GM21619 (cell line): ENCODE data around the gene COL25A1.

ENCODE experiments used
- ATAC-seq: cut with Tn5 transposase; IDR thresholded peaks from one replicate; pipeline ENCODE4 v1.9.1; 2021; ENCODE audit not compliant: unreplicated experiment

Gene COL25A1

DNA sequence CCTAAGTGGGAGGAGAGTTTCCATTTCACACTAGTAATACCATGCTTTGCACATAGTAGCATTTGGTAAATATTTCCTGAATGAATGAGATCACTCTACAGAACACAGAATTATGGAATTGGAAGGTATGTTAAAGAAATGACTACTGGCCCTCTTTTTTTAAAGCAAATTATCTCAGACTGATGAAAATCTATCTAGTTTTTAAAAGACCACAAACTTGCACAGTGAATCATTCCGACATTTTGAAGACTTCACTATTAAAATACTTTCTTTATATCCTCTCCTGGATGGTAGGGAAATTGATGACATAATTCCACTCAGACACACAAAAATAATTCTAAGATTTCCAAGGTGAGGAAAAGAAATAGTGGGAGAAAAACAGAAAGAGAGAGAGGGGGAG, 471.2 kb downstream of the COL25A1 start:
- ATAC-seq: no peak

DNA sequence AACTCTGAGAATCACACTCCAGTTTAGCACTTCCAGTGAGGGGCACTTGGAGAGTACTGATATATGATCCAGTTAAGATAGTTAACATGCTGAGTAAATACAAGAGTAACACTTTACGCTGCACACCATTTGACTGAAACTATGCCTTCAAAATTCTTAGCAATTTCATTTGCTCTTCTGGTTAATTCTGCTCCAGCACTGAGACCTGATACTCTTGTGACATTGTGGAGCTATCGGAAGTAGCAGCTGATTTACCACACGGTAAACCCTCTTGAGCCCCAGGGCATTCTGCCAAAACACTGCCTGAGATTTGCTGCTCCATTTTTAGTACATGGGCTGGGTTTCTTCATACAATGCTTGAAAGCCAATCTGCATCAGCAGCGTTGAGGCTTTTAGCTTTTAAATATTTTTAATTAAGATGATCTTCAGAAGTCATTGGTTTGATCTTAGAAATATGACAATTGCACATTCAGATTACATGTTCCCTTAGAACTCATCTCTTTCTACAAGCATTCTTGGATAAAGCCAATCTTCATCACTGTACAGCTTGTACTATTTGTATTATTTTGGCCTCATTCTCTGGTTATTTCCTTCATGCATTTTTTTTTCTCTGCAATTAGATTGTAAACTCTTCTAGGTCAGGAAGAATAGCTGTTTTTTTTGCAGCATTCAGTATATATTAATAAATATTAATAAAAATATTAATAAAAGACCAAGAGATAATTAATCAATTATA, 471.8 kb downstream of the COL25A1 start:
- ATAC-seq: peak; percentile 61

DNA sequence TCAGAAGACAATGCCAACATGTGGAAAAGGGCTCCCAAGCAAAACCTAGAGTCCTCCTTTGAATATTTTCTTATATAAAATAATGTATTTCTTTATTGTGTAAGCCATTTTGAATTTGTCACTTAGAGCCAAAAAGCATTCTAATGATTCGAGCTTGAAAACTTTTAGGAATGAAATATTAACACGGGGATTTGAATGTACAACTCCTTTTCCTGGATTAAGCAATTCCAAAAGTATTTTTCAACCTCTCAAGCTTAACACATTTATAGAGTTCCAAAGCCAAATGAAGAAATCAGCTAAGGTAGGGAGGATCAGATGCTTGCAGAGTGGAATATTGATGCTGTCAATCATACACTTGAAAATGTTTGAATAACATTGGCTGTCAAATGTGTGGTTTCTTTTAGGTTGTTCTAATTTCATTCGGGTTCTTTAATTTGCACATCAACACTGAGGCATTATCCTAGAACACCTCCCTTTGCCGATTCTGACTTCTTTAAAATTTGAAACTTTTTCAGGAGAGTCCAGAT, 472.4 kb downstream of the COL25A1 start:
- ATAC-seq: no peak

DNA sequence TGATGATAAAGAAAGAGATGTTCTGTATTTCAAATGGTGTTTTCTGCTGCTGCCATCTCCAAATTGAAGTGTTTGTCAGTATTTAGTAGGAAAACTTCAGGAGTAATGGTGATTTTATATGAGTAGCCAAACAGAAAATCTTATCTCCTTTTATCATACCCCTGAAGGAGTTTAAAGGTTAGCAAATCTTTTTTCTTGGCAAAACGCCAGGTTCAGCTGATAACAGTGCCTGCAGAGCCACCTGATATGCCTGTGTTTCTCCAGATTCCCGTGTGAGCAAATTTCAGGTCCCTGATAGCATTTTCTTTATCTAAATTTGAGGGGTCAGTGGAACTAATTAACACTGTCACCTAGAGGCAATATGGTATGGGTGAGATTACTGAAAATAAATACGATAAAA, 473.8 kb downstream of the COL25A1 start:
- ATAC-seq: no peak

DNA sequence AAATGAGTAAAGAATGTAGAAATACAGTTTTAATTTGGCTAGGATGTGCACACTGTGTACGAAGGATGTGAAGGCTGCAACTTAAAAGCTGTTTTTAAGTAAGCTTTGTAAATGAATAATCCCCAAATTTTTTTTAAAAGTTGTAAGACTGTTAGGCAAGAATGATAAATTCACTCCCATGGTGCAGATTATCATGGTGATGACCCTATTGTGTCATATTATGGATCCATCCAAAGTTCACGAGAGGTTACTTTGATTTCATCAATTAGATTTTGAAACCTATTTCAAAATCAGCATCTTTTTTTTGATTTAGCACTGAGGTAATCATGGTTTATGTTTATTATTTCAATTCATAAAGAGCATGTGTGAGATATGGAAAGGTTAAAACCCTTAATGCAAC, 476.7 kb downstream of the COL25A1 start:
- no peak for ATAC-seq

DNA sequence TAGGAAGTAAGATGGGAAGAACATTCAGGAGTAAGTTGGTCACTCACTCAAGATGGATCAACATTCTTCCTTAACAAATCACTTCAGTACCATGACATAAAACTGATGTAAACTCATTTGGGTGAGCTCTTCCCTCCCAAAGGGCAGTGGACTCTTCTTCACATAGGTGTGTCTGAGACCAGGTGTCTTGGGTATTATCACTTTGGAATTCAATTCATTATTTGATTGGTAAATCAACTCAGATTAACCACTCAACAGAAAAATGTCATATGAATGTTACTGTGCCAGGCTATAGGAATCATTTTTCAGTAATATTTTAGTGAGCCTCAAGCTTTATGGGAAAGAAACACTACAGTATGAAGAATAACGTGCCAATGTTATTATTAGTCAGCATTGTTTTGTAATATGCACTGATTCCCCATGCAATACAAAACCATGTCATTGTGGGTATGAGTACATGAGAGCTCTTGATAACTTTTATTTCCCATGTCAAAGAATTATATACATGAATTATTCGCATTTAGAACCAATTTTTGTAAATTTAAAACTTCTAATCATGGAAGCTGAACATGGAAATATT, 481.0 kb downstream of the COL25A1 start:
- ATAC-seq: no peak

DNA sequence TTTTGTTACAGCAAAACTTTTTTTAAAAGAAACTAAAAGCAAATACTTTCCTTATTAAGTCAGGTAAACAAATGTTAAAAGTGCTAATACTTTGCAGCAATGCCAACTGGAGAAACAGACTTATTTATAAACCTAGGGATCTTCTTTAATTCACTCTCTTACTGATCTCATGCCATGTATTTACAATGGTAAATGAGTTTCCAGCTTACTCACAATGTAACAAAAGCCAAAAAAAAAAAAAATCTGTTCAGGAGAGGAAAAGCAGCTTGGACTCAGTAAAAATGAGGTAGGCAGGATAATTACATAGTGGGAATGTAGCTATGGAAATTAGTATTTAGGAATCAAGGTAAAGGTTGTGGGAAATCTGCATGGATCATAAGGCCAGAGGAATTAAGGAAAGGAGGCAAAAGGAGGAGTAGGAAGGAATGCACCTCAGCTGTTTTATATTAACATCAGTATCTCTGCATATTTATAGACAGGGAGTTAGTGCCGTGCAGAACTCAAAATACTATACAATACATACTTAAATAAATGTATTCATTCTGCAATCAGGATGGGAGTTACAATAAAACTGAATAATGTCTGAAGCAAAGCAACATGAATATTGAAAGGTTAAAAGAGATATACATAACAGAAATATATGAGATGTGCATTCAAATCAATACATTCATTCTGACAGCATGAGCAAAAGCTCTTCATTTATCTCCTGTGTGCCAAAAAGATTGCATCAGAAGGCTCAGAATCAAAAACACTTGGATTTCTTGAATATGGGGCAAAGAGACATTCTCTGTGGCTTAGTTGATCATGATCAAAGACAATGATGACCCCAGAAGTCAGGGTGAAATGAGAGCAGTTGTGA, 481.7 kb downstream of the COL25A1 start:
- ATAC-seq: no peak

DNA sequence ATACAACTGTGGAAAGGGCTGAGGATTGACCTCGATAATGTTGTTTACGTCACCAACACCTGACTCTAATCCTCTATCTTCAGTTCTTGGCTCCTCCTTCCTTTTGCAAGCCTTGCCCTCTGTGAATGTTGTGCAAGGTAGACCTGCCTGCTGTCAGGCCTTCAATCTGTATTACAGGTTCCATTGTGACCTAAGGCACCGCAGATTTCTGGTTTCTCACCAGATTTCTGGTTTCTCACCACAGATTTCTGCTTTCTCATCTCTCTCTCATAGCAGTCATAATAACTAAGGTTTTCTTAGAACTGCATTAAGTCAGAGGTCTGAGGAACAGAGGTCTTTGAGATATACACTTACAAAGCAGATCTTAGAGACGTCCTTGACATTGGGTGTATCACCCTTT, 488.1 kb downstream of the COL25A1 start:
- ATAC-seq: no peak

DNA sequence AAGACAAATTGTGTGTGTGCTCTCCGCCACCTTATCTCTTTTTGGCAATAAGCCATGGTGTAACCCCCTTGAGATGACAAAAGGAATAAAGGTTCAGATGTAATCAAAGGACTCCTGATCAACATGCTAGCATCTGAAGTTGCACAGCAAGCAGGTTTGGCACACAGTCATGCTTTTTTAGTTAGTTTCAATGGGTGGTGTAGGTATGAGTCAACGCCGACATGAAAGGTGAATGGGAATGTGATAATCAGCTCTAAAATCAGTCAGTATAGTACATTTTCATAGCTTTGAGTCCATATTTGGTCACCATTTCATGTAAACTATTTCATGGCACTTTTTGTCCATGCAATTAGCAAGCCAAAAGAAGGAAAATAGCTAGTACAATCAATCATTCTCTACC, 489.2 kb downstream of the COL25A1 start:
- no peak for ATAC-seq

DNA sequence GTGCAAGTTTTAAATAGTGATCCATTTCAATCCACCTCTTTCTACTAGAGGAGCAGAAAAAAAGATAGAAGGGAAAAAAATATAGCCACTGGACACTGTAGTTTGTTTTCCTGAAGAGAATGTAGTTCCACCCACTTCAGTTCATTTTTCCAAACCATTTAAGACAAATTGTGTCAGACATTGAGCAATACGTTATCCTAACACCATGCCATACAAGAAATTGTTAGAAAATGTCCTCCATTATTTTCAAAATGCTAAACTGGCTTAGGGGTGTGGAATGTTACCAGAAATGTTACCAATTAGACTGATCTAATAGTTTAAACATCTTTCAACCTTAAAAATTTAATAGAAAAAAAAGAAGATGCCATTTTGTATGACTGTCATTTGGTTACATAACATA, 491.0 kb downstream of the COL25A1 start:
- ATAC-seq: no peak

DNA sequence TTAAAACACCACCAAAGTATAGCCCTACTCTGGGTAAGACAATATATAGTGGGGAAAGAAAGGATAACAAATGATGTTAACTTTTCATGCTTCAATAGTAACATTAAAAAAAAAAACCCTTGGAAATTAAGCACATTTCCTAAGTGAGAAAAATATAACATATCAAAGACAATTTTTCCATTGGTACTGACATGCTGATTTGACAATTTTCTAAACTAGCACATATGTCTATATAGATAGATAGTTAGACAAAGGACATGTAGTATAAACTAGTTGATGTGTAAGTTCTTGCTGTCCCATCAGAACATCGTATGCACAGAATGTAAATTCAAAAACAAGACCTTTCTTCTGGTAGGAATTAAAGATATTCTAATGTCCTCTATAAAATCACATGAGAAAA, 492.4 kb downstream of the COL25A1 start:
- no peak for ATAC-seq

DNA sequence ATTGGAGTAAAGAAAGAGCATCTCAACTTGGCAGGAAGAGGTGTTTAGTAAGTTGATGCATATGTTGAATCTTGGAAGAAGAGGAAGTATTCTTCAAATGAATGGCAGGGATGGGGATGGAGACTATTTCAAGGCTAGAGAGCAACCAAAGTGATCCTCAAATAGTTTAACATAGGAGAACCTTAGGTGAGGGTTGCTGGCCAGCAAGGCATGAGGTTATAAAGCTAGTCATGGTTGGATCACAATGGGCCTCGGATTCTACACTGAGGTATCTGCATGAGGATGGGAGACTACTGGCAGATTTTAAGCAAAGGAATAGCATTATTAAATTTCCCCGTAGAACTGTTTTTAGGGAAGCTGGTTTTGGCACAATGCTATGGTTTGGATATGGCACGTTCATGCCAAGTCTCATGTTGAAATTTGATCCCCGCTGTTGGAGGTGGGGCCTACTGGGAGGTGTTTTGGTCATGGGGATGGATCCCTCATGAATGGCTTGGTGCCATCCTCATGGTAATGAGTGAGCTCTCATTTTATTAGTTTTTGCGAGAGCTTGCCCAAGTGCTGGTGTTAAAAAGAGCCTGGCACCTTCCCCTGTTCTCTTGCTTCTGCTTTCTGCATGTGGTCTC, 497.7 kb downstream of the COL25A1 start:
- no peak for ATAC-seq

DNA sequence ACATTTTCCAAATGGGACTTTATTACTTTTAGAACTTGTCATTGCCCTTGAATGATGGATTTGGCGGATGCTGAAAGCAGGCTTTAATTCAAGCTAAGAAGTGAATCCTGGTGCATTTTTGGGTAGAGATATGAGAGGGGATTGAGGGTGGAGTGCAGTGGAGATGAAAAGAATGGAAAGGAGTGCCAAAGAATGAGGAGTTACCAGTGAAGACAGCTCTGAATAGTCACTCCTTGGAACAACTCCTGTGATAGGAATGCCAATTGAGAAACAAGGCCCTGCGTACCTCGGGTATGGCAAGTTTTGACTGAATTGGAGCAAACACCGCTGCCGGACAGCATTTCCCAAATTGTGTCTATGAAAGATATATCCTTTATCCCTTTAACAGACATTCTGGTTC, 503.2 kb downstream of the COL25A1 start:
- ATAC-seq: no peak

DNA sequence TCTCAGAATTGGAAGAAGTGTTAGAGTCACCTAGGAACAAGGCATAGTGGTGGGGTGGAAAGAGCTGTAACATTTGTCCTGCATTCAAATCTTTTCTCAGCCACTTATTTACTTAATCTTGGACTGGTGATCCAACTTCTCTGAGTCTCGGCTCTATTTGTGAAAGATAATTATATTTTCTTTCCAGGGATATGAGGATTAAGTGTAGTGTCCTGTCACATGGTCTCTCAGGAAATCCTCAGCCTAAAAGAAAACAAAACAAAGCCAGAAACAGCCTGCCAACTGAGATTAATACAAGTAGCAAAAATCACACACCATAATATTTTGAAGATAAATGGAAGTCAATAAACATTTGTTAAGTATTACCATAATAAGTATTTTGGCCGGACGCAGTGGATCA, 506.3 kb downstream of the COL25A1 start:
- no peak for ATAC-seq

DNA sequence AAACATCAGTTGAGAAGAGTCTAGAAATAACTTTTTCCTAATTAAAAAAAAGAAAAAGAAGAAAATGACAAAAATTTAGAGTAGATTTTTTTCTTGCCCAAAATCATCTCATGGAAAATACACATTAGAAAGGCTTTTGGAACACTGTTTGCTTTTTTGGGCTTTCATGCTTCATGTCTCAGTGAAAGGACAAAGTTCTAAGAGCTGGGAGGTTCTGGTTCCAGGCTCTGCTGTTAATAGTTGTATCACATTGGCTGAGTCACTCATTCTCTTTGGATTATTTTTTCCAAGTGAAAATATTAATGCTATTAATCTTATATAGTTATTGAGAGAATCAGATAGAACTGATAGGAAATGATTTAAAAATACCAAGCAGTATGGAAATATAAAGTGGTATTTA, 506.7 kb downstream of the COL25A1 start:
- ATAC-seq: no peak

DNA sequence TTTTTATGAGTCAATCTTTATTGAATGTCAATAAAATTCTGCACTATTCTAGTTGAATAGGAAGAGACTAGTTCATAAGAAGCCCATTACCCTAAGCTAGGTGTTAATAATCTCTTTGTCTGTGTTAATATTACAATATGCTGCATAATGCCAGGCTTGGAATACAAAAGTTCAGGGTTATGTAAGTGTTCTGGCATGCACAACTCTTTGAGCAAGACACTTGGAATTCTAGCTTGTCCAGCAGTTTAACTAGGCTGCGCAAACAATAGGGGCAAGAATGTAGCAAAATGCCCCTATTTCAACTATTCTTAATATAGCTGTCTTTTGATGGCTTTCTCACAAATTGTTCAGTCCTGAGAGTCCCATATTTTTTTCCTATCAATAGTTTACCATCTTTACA, 508.3 kb downstream of the COL25A1 start:
- no peak for ATAC-seq

DNA sequence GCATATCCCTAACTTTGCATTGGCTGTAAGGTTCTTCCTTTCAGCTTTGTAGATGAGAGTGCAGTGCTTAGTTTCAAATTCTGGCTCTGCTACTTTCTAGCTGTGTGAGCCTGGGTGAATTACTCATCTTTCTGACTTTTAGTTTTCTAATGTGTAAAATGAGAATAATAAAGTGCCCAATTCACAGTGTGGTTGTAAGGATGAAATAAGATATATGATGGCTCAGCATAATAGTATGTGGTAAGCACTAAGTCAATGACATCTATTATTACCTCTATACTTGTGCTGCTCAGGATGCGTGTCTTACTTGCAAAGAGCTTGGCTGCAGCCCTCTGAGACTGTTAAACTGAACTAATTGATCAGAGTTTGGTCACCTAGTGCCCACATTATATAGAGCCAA, 509.0 kb downstream of the COL25A1 start:
- ATAC-seq: no peak

DNA sequence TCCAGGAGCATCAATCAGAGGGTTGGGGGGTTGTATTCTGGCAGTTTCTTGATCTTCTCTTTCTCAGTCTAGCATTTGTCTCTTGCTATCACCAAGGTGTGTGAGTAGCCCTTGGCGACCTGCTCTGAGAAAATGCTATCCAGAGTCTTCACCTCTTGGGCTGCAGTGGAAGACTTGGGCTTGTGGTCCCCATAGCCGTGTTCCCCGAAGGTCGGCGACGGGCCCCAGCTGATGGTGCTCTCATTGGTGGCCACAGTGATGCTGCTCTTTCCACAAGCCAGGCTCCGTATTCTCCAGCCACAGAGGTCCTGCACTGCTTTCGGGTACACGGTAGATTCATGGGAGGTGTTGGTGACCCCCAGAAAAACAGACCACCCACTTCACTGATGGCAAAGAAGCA, 513.7 kb downstream of the COL25A1 start:
- ATAC-seq: no peak

DNA sequence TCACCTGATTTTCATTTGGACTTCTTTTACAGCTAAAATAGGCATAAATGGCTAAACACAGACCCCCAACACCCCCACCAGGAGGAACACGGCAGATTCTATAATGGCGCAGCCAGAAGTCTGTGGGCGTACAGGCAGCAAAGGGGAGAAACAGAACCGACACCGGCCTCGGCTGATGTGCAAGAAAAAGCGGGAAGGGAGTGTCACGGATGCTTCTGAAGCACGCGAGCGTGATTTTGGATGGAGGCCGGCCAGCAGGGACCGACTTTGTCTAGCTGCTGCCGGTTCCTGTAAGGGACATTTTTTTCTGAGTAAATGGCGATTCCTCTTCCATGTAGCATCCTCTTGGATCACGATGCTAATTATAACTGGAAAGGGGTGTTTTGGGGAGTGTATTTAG, 514.7 kb downstream of the COL25A1 start:
- ATAC-seq: no peak

DNA sequence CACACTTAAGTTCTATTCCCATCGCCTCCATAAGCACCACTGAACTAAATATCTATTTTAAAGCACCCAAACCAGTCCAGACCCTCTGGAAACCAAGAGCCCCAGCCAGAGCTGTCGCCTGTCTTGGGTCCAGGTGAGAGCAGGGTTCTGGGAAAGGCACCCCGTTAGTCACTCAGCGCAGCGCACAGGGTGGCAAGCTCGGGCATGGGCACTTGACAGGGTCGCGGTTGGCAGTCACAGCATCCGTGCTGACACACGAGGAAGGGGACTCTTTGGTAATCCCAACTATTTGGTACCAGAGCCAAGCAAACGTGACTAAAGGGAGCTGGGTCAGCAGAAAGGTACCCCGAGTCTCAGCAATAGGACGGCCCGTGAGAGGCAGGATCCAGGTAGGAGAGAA, 515.4 kb downstream of the COL25A1 start:
- no peak for ATAC-seq

DNA sequence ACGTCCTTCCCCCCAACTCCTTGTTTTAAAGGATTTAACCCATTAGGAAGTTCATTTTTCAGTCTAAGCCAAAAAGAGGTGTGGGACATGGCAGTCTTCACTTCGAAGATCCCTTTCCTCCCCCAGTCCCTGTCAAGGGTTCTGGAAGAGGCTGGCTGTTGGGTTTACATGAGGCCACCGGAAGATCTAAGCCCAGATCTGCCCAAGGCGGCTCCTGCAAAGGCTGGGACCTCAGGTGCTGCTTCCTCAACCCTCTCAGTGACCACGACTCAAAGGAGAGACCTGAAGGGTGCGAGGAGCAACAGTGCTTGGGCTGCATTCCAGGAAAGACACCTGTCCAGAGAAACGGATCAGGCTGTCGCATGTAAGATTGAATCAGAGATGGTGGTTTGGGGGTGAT, 516.1 kb downstream of the COL25A1 start:
- no peak for ATAC-seq
